ENCODE results near the gene FAM168B.
"Not testable (repeated sequence)": the region's sequence is repeated elsewhere in the genome, so short reads cannot be mapped to it uniquely, and the experiment has no call there.

FAM168B gene, protein sequence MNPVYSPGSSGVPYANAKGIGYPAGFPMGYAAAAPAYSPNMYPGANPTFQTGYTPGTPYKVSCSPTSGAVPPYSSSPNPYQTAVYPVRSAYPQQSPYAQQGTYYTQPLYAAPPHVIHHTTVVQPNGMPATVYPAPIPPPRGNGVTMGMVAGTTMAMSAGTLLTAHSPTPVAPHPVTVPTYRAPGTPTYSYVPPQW

DNA sequence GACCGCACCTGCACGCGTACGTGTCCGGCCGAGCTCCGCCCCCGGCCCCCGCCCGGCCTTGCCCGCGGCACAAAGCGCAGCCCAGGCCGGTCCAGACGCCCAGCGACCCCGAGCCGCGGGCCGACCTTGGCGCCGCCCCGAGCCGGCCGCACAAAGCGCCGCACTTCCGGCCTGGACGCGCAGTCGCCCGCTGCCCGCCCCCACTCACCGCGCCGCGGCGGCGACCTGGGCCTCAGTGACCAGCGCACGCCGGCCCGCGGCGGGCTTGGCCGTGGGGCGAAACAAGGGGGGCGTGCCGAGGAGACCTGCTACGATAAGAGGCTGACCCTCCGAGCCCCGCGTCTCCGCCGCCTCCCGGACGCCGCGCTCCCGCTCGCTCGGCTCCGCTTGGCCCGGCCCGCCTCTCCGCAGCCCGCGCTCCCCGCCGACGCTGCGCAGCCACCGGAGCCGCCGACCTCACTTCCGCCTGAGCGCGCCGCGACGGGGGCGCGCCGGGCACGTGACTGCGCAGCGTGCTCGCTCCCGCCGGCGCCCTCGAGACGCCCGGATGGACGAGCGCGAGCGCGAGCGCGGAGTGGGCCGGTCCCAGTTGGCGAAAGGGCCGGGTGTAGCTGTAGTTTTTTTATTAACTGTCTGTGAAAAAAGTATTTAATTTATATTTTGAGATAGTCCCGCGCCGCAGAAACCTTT, at the start of gene FAM168B:
Gene FAM168B (minus strand): TSS at position 455 of the 690 bp plus-strand sequence. CDS start 10,814 bp downstream, outside the sequence.
- DNase-seq, result peak; percentile 90

DNA sequence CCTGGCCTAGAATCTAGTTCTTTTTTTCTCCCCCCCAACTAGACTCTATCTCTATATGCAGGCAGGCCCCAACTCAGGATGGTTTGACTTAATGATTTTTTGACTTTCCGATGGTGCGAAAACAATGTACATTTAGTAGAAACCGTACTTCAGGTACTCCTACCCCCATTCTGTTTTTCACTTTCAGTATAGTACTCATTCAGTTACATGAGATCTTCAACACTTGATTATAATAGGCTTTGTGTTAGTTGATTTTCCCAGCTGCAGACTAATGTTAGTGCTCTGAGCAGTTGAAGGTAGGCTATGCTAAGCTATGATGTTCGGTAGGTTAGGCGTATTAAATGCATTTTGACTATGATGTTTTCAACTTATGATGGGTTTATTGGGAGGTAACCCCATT, 49.6 kb upstream of the FAM168B start:
- DNase-seq, result no peak

DNA sequence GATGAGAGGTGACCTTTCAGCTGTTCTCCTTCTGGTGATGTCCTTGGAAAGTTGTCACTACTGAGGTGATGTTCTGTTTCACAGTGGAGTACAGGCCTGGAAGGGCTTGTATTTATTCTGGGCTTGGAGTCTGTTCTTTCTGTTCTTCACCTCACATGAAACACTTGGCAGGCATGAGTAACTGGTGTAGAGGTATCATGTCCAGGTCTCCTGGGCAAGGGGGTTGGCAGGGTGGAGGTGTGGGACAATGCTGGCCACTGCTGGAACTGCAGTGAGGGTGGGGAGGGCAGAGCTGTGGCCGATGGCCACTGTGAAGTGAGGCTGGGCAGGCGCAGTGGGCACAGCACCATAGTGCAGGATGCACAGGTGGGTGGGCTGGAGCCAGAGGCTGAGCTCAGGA, 47.3 kb upstream of the FAM168B start:
- DNase-seq, result no peak

DNA sequence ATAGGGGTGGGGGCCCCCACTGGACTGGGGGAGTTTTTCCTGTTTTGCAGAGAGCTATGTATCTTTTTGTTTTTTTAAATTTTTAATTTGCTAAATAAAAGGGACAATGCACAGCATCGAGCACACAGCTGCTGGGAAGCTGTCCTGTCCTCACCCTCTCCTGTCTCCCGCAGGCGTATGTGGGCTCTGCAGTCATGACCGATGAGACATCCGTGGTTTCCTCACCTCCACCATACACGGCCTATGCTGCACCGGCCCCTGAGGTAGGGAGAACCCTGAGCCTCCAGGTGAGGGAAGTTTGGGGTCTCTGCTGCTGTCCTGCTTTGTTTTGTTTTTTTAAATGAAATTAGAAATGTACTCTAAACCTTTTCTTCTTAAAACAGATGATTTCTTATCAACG, 39.5 kb upstream of the FAM168B start:
- DNase-seq, result no peak

DNA sequence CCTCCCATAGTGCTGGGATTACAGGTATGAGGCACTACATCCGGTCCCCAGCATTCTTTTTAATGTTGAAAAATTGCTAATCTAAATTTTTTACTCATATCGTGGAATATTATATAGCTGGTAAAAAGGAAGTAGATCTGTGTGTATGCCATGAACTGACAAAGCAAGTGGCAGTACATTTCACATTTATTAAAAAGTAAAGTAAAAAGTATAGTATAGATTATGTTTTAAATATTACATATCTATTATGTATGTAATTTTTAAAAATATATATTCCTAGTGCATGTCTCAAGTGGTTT, 37.0 kb upstream of the FAM168B start:
- no peak for DNase-seq

DNA sequence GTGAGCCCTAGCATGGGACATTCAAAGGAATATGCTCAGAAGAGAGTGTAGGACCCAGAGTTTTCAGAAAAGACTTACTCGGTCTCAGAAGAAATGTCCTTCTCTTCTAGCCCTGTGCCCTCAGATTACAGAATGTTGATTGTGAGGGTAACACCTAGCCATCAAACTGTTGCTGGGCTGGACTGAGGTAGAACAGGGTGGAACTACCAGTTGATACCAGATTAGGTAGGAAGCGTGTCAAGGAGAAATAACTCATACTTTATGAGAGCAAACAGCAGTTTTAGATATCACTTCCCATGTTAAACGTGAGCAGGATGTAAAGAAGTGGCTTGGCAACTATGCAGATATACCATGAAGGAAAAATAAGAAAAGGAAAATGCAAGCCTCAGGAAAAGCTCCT, 34.7 kb upstream of the FAM168B start:
- no peak for DNase-seq

DNA sequence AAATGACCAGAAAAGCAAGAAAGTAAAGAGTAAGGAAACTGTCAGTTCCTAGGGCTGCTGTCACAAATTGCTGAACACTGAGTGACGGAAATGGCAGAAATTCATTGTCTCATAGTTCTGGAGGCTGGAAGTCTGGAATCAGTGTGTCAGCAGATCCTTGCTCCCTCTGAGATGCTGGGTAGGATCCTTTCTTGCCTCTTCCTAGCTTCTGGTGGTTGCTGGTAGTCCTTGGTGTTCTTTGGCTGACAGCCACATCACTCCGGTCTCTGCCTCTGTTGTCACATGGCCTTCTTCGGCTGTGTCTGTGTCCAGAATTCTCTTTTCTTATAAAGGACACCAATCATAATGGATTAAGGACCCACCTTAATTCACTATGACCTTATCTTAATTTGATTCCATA, 33.8 kb upstream of the FAM168B start:
- DNase-seq, result no peak

DNA sequence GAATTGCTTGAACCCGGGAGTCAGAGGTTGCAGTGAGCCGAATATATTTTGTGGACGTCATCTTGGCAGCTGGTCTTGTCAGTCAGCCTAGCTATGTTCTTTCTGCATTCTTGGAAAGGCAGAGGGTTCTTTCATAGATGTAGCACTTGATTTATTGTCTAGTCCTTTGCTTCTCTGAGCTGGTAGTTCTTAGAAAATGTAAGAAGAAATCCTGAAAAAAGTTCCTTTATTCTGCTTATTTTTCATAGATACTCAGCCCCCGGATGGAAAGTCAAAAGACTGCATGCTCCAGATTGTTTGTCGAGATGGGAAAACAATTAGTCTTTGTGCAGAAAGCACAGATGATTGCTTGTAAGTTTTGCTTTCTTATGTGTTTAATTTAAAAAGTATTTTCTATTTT, 33.2 kb upstream of the FAM168B start:
- no peak for DNase-seq

DNA sequence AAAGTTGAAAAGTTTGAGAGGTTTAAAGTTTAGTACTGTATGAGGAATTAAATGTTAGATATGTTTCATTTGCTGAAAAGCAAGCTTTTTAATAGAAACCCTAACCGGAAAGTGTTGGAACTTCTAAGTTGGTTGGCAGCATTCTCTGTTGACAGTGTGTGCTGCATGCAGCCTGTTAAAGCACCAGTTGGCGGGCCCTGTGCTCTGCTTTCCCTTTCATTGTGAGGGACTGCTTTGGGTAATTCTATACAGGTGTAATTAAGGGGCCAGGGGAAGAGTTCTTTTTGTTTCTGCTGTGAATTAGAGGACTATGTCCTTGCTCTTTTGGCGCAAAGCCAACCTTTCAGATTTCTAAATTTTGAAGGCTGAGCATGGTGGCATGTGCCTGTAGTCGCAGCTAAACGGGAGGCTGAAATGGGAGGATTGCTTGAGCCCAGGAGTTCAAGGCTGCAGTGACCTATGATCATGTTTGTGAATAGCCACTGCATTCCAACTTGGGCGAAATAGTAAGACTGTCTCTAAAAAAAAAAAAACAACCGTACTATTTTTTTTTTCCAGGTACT, 32.0 kb upstream of the FAM168B start:
- DNase-seq, result peak; percentile 91

DNA sequence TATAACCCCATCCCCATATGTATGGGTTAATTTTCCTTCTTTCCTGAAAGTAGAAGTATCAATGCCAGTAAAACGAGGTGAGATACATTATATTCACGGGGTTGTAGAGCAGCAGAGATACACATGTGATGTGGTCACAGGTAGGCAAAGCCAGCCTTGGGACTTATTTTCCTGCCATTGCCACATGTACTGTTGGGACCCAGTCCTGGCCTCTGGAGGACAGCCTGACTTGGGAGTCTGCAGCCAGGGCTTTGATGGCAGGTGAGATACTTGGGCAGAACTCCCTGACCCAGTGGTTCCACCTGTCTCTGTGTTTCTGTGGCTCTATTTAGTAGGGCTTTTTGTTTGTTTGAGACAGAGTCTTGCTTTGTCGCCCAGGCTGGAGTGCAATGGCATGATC, 29.9 kb upstream of the FAM168B start:
- no peak for DNase-seq

DNA sequence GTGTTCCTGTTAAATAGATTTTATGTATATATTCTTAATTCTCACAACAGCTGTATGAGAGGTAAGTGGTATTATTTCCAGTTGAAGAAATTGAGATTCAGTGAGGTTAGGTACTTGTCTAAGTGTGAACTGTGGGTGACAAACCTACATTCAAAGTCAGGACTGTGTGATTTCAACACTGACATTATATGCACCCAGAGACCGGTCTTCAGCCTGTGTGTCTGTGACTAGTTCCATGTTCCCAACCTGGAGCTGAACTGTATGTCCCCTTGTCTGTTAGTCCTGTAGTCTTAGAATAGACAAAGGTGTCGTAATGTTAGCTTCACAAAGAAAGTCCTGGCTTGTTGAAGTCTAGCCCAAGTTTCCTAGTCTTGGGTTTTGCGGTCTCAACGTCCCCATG, 29.2 kb upstream of the FAM168B start:
- DNase-seq, result no peak

DNA sequence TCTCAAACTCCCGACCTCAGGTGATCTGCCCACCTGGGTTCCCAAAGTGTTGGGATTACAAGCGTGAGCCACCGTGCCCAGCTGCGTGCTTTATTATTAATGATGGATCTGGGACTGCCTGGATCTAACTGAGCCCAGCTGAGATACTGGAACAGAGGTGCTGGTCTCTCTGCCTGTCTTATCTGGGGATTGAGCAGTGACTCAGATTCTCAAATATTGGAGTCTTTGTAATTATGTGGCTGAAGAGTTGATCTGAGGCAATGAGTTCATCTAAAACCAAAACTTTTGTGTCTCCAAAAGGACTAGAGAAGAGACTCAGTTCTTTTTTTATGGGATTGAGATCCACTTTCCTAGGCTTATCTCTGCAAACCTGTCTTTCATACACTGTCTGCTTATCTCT, 28.2 kb upstream of the FAM168B start:
- no peak for DNase-seq

DNA sequence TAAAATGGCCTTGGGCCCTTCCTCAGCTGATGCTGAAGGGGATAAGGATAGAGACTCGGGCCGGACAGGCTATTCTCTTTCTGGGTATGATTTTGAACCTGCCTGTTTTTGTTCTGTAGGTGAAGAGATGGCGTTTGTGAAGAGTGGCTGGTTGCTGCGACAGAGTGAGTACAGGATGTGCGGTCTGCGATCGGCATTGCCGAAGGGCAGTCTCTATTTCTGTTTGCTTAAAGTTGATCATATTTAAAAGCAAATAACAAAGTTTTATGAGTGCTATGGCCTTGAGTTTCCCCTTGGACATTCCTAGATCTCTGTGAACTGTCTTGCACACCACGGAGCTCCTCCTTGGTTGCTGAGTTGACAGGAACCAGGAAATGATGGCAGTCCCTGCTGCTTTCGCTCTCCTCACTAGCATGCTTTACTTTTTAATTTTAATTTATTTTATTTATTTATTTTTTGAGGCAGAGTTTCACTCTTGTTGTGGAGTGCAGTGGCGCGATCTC, 27.6 kb upstream of the FAM168B start:
- DNase-seq, result no peak

DNA sequence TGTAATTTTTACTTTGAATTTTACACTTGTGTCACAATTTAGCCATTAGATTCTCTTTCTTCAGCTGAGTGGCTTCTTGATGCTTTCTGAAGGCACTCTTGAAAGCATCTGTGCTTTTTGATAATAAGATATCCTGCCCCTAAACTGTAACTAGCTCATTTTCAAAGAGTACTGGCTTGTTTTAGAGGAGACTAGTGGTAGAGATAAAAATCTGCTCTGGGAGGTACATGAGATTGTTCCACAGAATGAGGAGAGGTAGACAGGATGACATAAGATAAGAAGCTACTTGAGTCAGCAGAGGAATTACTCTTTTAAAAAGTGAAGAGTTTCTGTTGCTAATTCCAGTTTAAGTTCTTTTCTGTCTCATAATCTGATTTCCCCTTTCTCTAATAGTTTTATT, 22.5 kb upstream of the FAM168B start:
- no peak for DNase-seq

DNA sequence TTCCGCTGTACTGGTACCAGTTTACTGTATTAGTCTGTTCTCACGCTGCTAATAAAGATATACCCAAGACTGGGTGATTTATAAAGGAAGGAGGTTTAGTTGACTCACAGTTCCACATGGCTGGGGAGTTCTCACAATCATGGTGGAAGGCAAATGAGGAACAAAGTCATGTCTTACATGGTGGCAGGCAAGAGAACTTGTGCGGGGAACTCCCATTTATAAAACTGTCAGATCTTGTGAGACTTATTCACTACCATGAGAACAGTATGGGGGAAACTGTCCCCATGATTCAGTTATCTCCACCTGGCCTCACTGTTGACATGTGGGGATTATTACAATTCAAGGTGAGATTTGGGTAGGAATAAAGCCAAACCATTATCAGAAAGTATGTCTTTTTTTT, 21.7 kb upstream of the FAM168B start:
- DNase-seq, result not testable (repeated sequence)

DNA sequence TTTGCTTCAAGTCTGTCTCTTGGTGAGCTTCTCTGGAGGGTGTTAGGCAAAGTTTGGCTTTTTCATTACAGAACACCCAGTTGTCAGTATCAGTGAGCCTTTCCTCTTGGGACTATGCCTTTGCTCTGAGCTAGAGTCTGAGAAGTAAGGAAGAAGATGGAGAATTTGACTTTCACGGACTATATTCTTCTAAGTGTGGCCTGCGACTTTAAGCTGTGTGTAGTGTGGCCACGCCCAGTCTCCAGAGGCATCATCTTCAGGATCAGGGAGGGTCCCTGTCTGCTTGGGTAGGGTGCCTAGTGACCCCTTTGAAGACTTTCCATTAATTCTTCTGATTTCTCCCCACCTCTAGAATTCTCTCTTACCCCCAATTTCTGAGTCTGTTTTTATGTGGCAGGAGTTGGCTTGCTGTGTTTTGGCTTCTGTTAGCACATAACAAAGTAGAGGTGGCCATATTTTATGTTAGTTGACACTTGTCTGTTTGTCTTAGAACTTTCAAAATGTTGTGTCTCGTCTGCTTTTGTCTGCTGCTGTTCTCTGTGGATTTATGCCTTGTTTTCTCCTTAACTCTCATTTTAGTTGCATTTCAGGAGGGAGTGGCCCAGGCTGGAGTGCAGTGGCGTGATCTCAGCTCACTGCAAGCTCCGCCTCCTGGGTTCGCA, 20.4 kb upstream of the FAM168B start:
- DNase-seq, result no peak

DNA sequence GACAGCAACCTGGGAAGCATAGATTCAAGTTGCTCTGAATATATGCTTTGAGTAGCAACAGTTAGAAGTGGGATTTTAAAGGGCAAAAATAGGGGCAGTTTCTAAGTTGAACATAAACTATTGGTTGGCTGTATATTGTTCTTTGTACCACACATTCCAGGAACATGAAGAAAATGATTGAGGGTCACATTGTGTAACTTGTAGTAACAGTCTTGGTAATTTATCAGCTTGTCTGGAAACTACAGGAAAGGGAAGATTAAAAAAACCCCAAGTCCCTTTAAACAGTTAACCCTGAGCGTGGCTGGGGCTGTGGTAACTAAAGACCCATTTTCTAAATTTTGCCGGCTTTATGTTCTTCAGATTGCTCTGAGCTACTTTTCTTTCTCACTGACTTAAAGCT, 19.3 kb upstream of the FAM168B start:
- DNase-seq, result no peak

DNA sequence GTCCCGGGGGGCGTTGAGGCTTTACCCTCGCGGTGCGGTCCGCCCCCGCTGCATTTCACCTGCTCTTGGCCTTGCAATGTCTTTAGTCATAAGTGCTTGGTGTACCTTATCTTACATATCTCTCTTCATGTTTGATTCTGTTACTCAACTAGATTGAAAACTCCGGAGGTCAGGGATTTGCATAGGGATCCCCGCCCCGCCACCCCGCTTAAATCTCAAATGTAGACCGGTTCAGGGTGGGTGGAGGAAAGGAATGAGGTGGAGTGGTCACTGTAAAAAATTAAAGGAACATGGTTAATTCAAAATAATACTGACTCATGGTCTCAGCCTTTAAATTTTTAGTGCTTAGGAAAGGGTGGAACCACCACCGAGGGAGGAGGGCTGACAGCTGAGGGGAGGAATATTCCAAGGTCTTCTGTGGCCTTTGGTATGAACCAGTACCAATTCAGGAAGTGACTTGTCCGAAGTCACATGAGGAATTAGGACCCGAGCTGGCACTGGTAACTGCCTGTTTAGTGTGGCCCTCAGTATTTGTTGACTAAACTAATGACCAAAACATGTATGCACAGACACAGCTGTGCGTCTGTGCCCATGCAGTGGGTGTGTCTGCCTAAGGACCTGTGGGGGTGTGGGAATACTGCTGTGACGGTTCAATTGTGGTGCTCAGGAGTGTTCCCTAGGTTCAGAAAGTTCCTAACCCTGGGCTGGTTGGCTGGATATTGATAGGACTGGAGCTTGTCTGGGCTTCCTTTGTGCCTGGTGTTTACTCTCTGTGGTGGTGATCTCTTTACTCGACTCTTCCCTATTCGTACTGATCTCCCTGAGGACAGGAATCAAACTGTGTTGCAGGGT, 12.9 kb upstream of the FAM168B start:
- DNase-seq, result peak; percentile 41

DNA sequence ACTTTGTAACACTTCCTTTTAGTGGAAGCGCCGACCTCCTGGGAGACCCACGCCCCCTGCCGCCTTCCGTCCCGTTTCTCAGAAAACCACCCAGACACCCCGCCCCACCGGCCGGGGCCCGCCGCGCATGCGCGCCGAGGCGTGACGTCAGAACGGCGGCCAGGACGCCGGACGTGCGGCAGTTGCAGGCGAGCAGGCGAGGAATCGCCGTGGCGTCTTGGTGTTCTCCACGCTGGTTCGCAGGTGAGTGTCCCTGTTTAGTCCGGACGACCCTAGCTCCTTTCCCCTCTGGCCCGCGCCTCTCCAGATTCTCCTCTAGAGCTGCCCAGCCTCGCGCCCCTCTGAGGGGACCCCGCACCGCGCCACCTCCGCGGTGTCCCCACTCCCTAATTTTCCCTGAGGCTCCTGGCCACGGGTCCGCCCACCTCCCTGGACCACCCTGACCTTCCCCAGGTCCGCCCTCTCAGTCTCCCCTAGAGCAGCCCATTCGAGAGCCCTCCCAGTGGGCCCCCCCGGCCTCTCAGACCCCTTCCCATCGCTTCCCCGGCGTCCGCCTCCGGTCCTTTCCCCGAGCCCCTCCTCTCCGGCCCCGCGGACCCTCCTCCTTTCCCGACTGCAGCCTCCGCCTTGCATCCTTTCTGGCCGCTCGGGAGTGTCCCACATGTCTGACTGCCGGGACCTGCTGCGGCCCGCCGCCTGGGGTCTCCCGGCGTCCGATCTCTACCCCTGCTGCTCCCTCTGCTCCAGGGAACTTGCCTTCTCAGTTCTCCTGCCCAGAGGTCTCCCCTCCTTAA, 12.1 kb upstream of the FAM168B start, which contains the start of gene PLEKHB2:
Gene PLEKHB2 (plus strand): TSS at position 181 of the 794 bp plus-strand sequence. CDS start 15,606 bp downstream, outside the sequence.
- peak; percentile 92 for DNase-seq

DNA sequence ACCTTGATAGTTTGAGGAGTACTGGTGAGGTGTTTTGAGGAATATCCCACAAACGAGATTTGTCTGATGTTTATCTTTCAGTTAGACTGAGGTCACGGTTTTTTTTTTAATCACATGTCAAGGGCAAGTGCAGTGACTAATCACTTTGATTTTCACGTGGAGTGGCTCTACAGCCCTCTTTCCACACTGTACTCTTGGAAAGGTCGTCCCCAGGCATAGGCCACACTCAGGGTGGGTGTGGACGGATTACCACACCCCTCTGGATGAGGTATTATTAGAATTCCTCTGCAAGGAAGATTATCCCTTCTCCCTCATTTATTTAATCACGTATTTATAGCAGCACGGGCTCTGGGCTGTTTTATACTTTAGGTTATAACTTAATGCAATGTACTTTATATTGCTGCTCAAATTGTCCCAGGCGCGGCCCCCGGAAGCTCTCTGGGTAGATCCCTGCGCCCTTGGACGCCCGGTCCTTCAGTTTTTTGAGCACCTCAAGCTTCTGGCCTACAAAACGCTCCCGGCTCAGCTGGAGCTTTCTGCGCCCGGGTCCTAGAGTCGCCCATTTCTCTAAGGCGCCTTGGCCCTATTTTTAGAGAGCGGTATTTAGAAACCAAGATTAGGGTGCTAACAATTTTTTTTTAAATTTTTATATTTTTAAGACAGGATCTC, 11.4 kb upstream of the FAM168B start:
- DNase-seq, result peak; percentile 91

DNA sequence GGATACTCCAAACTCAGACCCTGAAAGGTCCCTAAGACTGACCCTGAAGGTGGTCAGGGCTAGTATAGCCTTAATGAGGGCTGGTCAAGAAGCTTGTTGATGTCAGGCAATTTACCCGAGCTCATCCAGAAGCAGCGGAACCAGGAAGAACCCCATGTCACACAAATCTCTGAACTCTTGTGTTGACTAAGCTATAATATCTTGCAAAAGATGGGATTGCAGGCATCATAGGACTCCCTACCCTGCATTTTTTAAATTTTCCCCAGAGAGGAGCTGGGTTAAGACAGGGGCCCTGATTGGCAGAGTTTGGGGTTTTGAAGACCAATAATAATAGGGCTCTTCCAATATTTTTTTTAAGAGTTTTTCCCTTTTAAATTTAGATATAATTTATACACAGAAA, 9.9 kb upstream of the FAM168B start:
- DNase-seq, result no peak
